CD4-positive, CD25-positive, alpha-beta regulatory T cell (primary cell): ENCODE data around the gene BASP1. TPM values are rescaled to one million over a fixed set of nuclear protein-coding genes. Genes with fewer than 3 reads are reported as not detected.

ENCODE experiments used
- ATAC-seq, 2 donors: fragments of 150-1000 bp; cut with Tn5 transposase; one replicate each; pipeline ENCODE4 v1.10.0; 2021; ENCODE audit warnings: low read depth in 2 of 2, moderate number of reproducible peaks in 2 of 2, moderate library complexity in 1 of 2
- DNase-seq, 3 donors: peaks; one replicate each; pipeline versions ENCODE4 v3.0.0 to v3.0.0-alpha.2; 2012 to 2022; ENCODE audit warnings: mixed read lengths in 1 of 3
- H3K27ac ChIP-seq: one replicate; pipeline ENCODE4 v1.7.0; 2013; ENCODE audit warnings: mild to moderate bottlenecking, low read length; ENCODE audit not compliant: insufficient read depth, poor library complexity, severe bottlenecking
- H3K27me3 ChIP-seq: one replicate; pipeline ENCODE4 v1.7.0; 2013; ENCODE audit warnings: low read length; ENCODE audit not compliant: control insufficient read depth, insufficient read depth
- H3K36me3 ChIP-seq: one replicate; pipeline ENCODE4 v1.7.0; 2013; ENCODE audit warnings: mild to moderate bottlenecking, low read length, moderate library complexity; ENCODE audit not compliant: control insufficient read depth, insufficient read depth
- H3K4me1 ChIP-seq: 2 replicates; pipeline ENCODE4 v1.7.0; 2013; ENCODE audit warnings: mild to moderate bottlenecking, low read length; ENCODE audit not compliant: insufficient read depth, control insufficient read depth, poor library complexity, severe bottlenecking
- H3K4me3 ChIP-seq: one replicate; pipeline ENCODE4 v1.7.0; 2013; ENCODE audit warnings: low read depth, mild to moderate bottlenecking, low read length, moderate library complexity
- H3K9me3 ChIP-seq, 2 experiments: 1 replicate in 1 of 2; 2 replicates in 1 of 2; pipeline ENCODE4 v1.7.0; 2013; ENCODE audit warnings: low read length in 2 of 2, mild to moderate bottlenecking in 1 of 2, moderate library complexity in 1 of 2; ENCODE audit not compliant: control insufficient read depth in 2 of 2
- H3K27ac Mint-ChIP-seq, 3 donors: one replicate each; pipeline ENCODE4 v1.8.0; 2020 to 2022; ENCODE audit warnings: mild to moderate bottlenecking in 3 of 3, mixed read lengths in 3 of 3, moderate library complexity in 2 of 3
- H3K27me3 Mint-ChIP-seq: one replicate; pipeline ENCODE4 v1.8.0; 2022; ENCODE audit warnings: mild to moderate bottlenecking, mixed read lengths
- H3K36me3 Mint-ChIP-seq: one replicate; pipeline ENCODE4 v1.8.0; 2020; ENCODE audit warnings: mixed read lengths
- H3K4me1 Mint-ChIP-seq, 4 donors: one replicate each; pipeline ENCODE4 v1.8.0; 2020 to 2022; ENCODE audit warnings: mixed read lengths in 4 of 4, mild to moderate bottlenecking in 1 of 4
- H3K4me3 Mint-ChIP-seq, 4 donors: one replicate each; pipeline ENCODE4 v1.8.0; 2020 to 2022; ENCODE audit warnings: mild to moderate bottlenecking in 4 of 4, mixed read lengths in 4 of 4, moderate library complexity in 3 of 4
- H3K9me3 Mint-ChIP-seq, 7 donors: one replicate each; pipeline ENCODE4 v1.8.0; 2020 to 2022; ENCODE audit warnings: mixed read lengths in 7 of 7, mild to moderate bottlenecking in 3 of 7, moderate library complexity in 2 of 7
- polyA plus RNA-seq, 4 donors: library from polyadenylated mRNA; unstranded; fragments of 300-500 nt; fragmentation: Illumina TruSeq; gene quantifications; one replicate each; pipeline ENCODE4 v1.2.3, GENCODE V29; 2021
- total RNA-seq: library from RNA; stranded (reverse); gene quantifications from one replicate; pipeline ENCODE4 v1.2.3, GENCODE V29; 2022

The BASP1 gene
- total and polyA plus RNA-seq, 5 donors from 2014 or later, result 0.51 to 2.8 (median 1.6) TPM

DNA sequence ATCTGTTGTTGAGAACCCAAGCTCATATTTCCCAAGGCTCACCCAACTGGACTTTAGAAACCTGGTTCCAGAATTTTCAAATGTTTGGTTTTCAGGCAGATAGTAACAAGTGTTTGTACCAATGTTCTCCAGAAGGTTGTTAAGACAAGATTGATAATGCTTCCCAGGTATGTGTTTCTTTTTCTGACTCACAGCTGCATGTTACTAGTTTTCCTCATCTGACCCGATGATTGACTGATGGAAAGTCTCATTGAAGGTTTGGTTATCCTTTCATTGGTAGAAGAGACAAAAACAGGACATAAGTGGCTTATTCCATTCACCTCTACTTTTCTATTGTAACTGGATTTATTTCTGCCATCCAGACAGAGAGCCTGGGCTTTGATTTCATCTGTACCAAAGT is 10.4 kb downstream of the BASP1 start:
- Histone ChIP-seq H3K9me3 (no peaks in the 10 kb centered on the region), H3K4me3 (no peak overlapping the region), H3K4me1 (no peaks in the 10 kb centered on the region), H3K27ac (no peak overlapping the region), H3K36me3 (no peaks in the 10 kb centered on the region), H3K27me3 (no peaks in the 10 kb centered on the region)
- Mint-ChIP-seq H3K27me3 (peaks cover 9% of the 10 kb centered on the region), H3K36me3 (no peaks in the 10 kb centered on the region), H3K9me3 (peaks cover 0 to 4% (median 0%) of the 10 kb centered on the region in 7 donors), H3K4me1 (peaks cover 0 to 2% (median 0%) of the 10 kb centered on the region in 4 donors), H3K27ac (peak overlapping the region in 1 of 3 donors; percentile 57), H3K4me3 (no peak overlapping the region)
- no peak for ATAC-seq
- no peak for DNase-seq

DNA sequence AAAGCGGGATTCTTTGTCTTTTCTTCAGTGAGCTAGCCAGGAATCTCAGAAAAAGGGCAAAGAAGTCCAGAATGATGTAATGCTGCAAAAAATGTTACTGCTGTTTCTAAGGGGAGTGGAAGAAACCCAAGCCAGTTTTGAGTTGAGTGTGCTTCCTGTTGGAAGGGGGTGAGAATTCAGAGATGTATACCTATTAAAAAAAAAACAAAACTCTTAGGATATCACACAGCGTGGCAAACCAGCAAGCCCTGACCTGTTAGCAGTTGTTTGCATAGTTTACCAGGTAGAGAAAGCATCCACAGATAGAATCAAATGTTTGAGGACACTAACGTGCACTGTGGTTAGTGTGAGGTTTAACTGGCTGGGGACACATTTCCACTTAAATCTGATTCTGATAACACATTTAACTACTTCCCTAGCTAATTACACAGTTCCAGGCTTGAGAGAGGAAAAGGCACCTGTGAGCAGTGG is 11.4 kb downstream of the BASP1 start:
- Mint-ChIP-seq H3K4me1 (peaks cover 0 to 2% (median under 1%) of the 10 kb centered on the region in 4 donors), H3K27me3 (peaks cover 6% of the 10 kb centered on the region), H3K27ac (no peak overlapping the region), H3K36me3 (no peaks in the 10 kb centered on the region), H3K9me3 (peaks cover 0 to 7% (median 0%) of the 10 kb centered on the region in 7 donors), H3K4me3 (no peak overlapping the region)
- Histone ChIP-seq H3K4me3 (no peak overlapping the region), H3K4me1 (no peaks in the 10 kb centered on the region), H3K36me3 (no peaks in the 10 kb centered on the region), H3K27me3 (no peaks in the 10 kb centered on the region), H3K27ac (no peak overlapping the region), H3K9me3 (no peaks in the 10 kb centered on the region)
- ATAC-seq (no peak), DNase-seq (no peak)

DNA sequence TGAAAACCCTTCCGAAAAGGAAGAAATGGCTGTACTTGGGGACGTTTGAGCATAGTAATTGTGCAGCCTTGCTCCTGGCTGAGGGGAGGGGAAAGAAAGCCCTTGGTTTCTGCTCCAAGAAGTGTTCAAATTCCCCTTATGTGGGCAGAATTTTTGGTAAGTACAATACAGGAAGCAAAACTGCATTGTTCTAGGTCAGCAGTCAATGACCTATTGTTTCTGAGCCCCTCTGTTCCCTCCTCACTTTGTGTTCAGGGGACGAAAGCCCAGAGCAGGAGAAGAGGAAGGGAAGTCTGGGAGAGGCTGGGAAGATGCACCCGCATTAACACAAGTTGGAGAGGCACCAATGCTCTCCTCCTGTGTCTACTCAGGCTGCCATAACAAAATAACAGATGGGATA is 11.9 kb downstream of the BASP1 start:
- ATAC-seq, result no peak
- no peak overlapping the region for H3K27ac ChIP-seq
- peaks cover 1% of the 10 kb centered on the region for H3K27me3 Mint-ChIP-seq
- no peaks in the 10 kb centered on the region for H3K4me1 ChIP-seq
- peaks cover 0 to 2% (median under 1%) of the 10 kb centered on the region in 4 donors for H3K4me1 Mint-ChIP-seq
- no peak overlapping the region for H3K27ac Mint-ChIP-seq
- no peaks in the 10 kb centered on the region for H3K36me3 Mint-ChIP-seq
- no peak overlapping the region for H3K4me3 ChIP-seq
- no peaks in the 10 kb centered on the region for H3K27me3 ChIP-seq
- no peaks in the 10 kb centered on the region for H3K9me3 ChIP-seq
- no peak for DNase-seq
- no peaks in the 10 kb centered on the region for H3K36me3 ChIP-seq
- H3K9me3 Mint-ChIP-seq, result peaks cover 0 to 7% (median 0%) of the 10 kb centered on the region in 7 donors
- no peak overlapping the region for H3K4me3 Mint-ChIP-seq

DNA sequence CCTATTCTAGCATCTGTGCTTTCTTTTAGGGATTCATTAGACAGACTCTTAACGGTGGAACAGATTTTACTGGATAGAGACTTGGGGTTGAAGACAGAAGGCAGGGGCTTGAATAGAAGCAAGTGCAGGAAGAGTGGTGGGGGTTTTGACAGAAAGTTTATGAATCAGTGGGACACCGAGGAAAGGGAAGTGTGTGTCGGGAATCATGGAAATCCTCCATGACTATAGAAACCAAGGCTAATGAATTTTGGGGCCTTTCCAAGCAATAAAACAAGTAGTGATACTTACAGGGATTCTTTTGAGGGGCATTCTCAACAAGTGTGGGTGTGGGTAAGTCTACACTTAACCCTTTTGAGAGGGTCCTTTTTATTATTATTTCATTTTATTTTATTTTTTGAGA is 12.8 kb downstream of the BASP1 start:
- H3K4me3 ChIP-seq, result no peak overlapping the region
- H3K4me3 Mint-ChIP-seq, result no peak overlapping the region
- no peak overlapping the region for H3K27ac ChIP-seq
- DNase-seq, result no peak
- no peaks in the 10 kb centered on the region for H3K9me3 ChIP-seq
- H3K27me3 ChIP-seq, result no peaks in the 10 kb centered on the region
- peaks cover 0 to 7% (median 0%) of the 10 kb centered on the region in 7 donors for H3K9me3 Mint-ChIP-seq
- H3K36me3 ChIP-seq, result no peaks in the 10 kb centered on the region
- no peaks in the 10 kb centered on the region for H3K4me1 ChIP-seq
- H3K27ac Mint-ChIP-seq, result no peak overlapping the region
- no peaks in the 10 kb centered on the region for H3K27me3 Mint-ChIP-seq
- no peaks in the 10 kb centered on the region for H3K36me3 Mint-ChIP-seq
- peaks cover 0 to 2% (median under 1%) of the 10 kb centered on the region in 4 donors for H3K4me1 Mint-ChIP-seq
- no peak for ATAC-seq

DNA sequence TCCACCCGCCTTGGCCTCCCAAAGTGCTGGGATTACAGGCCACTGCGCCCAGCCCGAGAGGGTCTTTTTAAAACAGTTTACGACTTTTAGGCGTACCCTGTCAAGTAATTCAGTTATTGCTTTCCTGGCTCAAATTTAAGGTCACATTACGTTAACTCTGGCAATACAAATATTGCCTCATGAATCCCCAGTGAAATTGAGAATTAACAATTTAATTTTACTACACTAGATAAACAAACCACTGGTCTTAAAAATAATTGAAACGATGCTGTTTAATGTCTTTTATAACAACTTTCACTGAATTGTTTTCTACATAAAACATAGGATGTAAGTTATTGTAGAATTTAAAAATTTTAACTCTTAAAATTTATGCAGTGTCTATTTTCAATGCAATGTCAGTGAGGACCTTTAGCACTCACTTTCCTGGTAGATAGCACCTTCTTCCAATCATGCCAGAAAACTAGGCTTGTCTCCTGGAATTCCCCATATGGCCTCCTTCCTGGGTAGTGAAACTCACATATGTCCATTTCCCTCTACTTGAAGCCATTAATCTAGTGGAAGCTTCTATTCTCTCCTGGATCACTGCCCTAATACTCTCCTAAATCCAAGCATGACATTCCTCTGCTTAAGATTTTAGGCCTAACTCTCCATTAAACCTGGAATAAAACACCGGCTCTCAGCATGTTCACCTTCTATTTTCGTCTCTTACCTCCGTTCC is 13.5 kb downstream of the BASP1 start:
- no peak for ATAC-seq
- H3K27me3 ChIP-seq, result no peaks in the 10 kb centered on the region
- H3K4me1 Mint-ChIP-seq, result peaks cover 0 to 2% (median under 1%) of the 10 kb centered on the region in 4 donors
- H3K36me3 Mint-ChIP-seq, result no peaks in the 10 kb centered on the region
- no peak overlapping the region for H3K27ac Mint-ChIP-seq
- no peaks in the 10 kb centered on the region for H3K9me3 ChIP-seq
- no peak overlapping the region for H3K27ac ChIP-seq
- no peak for DNase-seq
- no peak overlapping the region for H3K4me3 Mint-ChIP-seq
- no peak overlapping the region for H3K4me3 ChIP-seq
- H3K9me3 Mint-ChIP-seq, result peaks cover 0 to 7% (median 2%) of the 10 kb centered on the region in 7 donors
- H3K36me3 ChIP-seq, result no peaks in the 10 kb centered on the region
- no peaks in the 10 kb centered on the region for H3K4me1 ChIP-seq
- no peaks in the 10 kb centered on the region for H3K27me3 Mint-ChIP-seq

DNA sequence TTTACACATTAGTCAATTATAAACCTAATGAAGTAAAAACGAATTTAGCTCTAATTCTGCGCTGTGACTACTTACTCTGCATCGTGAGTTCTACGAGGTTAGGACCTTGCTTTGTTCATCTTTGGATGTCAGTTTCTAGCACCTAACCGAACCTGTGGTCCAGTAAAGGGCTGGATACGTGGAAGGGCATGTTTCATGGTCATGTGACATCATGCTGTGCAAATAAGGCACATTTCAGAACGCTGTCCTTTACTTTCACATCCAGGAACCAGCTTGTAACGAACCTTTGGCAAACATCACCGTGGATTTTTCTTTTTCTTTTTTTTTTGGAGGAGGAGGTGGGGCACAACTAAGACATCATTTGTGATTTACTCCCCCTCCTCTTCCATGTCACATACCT is 15.0 kb downstream of the BASP1 start:
- no peaks in the 10 kb centered on the region for H3K27me3 Mint-ChIP-seq
- H3K27ac Mint-ChIP-seq, result no peak overlapping the region
- H3K27ac ChIP-seq, result no peak overlapping the region

DNA sequence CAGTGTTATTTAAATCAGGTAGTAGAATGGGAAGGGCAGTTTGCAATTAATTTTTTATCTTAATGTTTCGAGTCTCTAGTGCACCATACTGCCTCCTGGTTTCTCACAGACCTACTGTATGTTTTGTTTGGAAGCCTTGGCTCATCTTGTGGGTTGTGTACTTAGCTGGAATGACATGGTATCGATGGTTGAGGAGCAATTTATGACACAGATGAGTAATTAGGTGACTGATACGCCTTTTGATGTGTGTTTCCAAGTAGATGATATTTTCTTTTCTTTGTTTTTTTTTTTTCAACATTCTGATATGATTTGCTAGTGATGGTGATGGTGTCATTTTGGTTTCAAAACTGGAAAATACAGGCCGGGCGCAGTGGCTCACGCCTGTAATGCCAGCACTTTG is 16.1 kb downstream of the BASP1 start:
- DNase-seq (no peak), ATAC-seq (no peak)
- Histone ChIP-seq H3K27ac (no peak overlapping the region), H3K27me3 (no peaks in the 10 kb centered on the region), H3K36me3 (no peaks in the 10 kb centered on the region), H3K9me3 (no peaks in the 10 kb centered on the region), H3K4me1 (no peaks in the 10 kb centered on the region), H3K4me3 (no peak overlapping the region)
- H3K4me3 Mint-ChIP-seq, result no peak overlapping the region
- H3K27ac Mint-ChIP-seq, result no peak overlapping the region
- H3K27me3 Mint-ChIP-seq, result no peaks in the 10 kb centered on the region
- H3K9me3 Mint-ChIP-seq, result peaks cover 0 to 7% (median 2%) of the 10 kb centered on the region in 7 donors
- H3K4me1 Mint-ChIP-seq, result peaks cover 0 to 2% (median under 1%) of the 10 kb centered on the region in 4 donors
- H3K36me3 Mint-ChIP-seq, result no peaks in the 10 kb centered on the region

More for the DNA sequence above, 15.0 kb downstream of the BASP1 start:
- Histone ChIP-seq H3K4me1 (no peaks in the 10 kb centered on the region), H3K27me3 (no peaks in the 10 kb centered on the region), H3K9me3 (no peaks in the 10 kb centered on the region), H3K4me3 (no peak overlapping the region), H3K36me3 (no peaks in the 10 kb centered on the region)
- Mint-ChIP-seq H3K9me3 (peaks cover 0 to 7% (median 2%) of the 10 kb centered on the region in 7 donors), H3K4me1 (peaks cover 0 to 2% (median under 1%) of the 10 kb centered on the region in 4 donors), H3K4me3 (no peak overlapping the region), H3K36me3 (no peaks in the 10 kb centered on the region)
- DNase-seq (no peak), ATAC-seq (no peak)

DNA sequence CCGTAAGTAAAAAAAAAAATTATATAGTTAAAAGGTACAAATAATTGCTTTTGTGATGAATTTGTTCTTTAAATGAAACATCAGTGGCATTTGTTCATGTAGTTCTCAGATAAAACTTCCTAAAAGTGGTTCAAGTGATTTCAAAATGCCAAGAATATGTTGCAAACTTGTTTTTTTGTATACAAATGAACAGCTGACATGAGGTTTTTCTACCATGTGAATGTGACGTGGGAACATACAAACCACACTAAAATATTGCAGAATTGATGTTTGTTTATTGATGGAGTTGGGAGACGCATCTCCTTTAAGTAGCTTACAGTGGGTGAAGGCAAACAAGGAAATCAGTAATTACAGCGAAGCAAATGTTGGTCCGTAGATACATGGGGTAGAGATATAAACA is 16.9 kb downstream of the BASP1 start:
- ATAC-seq, result no peak
- no peak overlapping the region for H3K27ac ChIP-seq
- H3K27me3 ChIP-seq, result no peaks in the 10 kb centered on the region
- Mint-ChIP-seq H3K9me3 (peaks cover 0 to 7% (median 2%) of the 10 kb centered on the region in 7 donors), H3K27me3 (no peaks in the 10 kb centered on the region), H3K36me3 (no peaks in the 10 kb centered on the region), H3K4me3 (no peak overlapping the region), H3K27ac (no peak overlapping the region), H3K4me1 (peaks cover 0 to 2% (median 0%) of the 10 kb centered on the region in 4 donors)
- H3K4me3 ChIP-seq, result no peak overlapping the region
- H3K9me3 ChIP-seq, result no peaks in the 10 kb centered on the region
- no peaks in the 10 kb centered on the region for H3K36me3 ChIP-seq
- H3K4me1 ChIP-seq, result no peaks in the 10 kb centered on the region
- no peak for DNase-seq
